ENCODE measurements around the gene NEURL3. TPM values are rescaled to one million over a fixed set of nuclear protein-coding genes. Genes with fewer than 3 reads are reported as not detected.
"Not testable (repeated sequence)": the region's sequence is repeated elsewhere in the genome, so short reads cannot be mapped to it uniquely, and the experiment has no call there.

The NEURL3 gene
- total and polyA plus RNA-seq, 2 of the 4 experiments (the other 2 are of a cell fraction) = not detected

GRCh38 chr2:96461616-96462015, 43.5 kb downstream of the NEURL3 start:
- H2BK120ac ChIP-seq (ENCODE audit: low read depth, low read length); H4K8ac ChIP-seq (ENCODE audit: low read depth in 2 of 2, low read length in 2 of 2); H3K4me2 ChIP-seq (ENCODE audit: low read depth, low read length); H3K9ac ChIP-seq (ENCODE audit: low read depth, low read length); H2BK15ac ChIP-seq (ENCODE audit: low read depth, low read length); H3K79me1 ChIP-seq (ENCODE audit: low read depth in 1 of 2, low read length in 2 of 2); POLR2A ChIA-PET (ENCODE audit: unreplicated experiment); H2AK5ac ChIP-seq (ENCODE audit: low read depth, low read length); H3K27ac ChIP-seq (ENCODE audit: insufficient read depth, low read length); H2BK20ac ChIP-seq (ENCODE audit: low read depth, low read length); H3K14ac ChIP-seq (replicated peaks; ENCODE audit: low read depth, low read length); H2BK5ac ChIP-seq (ENCODE audit: low read depth, low read length, poor library complexity, severe bottlenecking); H4K20me1 ChIP-seq (ENCODE audit: insufficient read depth, low read length); H2AFZ ChIP-seq (replicated peaks; ENCODE audit: low read length, poor library complexity); intact Hi-C loops (cut with micrococcal nuclease); H3K23ac ChIP-seq (ENCODE audit: low read depth, low read length); H3K4me3 ChIP-seq (ENCODE audit: insufficient read depth, low read depth, low read length); dilution Hi-C loops (cut with HindIII; ENCODE audit: low sequenced_read_pairs, unreplicated experiment); H2AK9ac ChIP-seq (replicated peaks; ENCODE audit: low read depth, low read length, poor library complexity); ATAC-seq (ENCODE audit: low read depth); H3K36me3 ChIP-seq (ENCODE audit: control insufficient read depth, insufficient read depth, low read length); H4K5ac ChIP-seq (ENCODE audit: low read depth, low read length); CTCF ChIA-PET; in situ Hi-C loops (cut with MboI; ENCODE audit: low sequenced_read_pairs); H3K4me1 ChIP-seq (ENCODE audit: control insufficient read depth, insufficient read depth, low read length); H3K4ac ChIP-seq (ENCODE audit: low read depth, low read length); H3K9me3 ChIP-seq (ENCODE audit: control insufficient read depth, insufficient read depth, low read length); DNase-seq; H4K91ac ChIP-seq (ENCODE audit: insufficient read depth, low read depth, low read length); BruUV-seq (replicated peaks); H3K56ac ChIP-seq (ENCODE audit: extremely low read depth, insufficient read depth, low read length); H3K9me1 ChIP-seq (ENCODE audit: insufficient read depth, low read length); H3K18ac ChIP-seq (ENCODE audit: low read depth, low read length): not testable (repeated sequence)
- peaks cover 11% of the 10 kb centered on the region; the same call in 1 of the 2 replicates for H3K27me3 ChIP-seq (ENCODE audit: control insufficient read depth, insufficient read depth, low read length)
- no CpG with 5 or more reads among the region's 30 CpGs for WGBS, 2 experiments (ENCODE audit: extremely low coverage in 2 of 2, insufficient read length in 1 of 2)
